H9 (cell line): ENCODE results near the gene COPS9. TPM values are rescaled to one million over a fixed set of nuclear protein-coding genes. Genes with fewer than 3 reads are reported as not detected.

Source experiments
- DNase-seq: peaks from one replicate; pipeline ENCODE4 v3.0.0-alpha.2; 2017
- H2AFZ ChIP-seq: one replicate; pipeline ENCODE4 v1.6.1; 2013; ENCODE audit warnings: mild to moderate bottlenecking, low read length, control low read depth, moderate library complexity
- H2AK5ac ChIP-seq: 2 replicates; pipeline ENCODE4 v1.6.1; 2013; ENCODE audit warnings: low read length, control low read depth, mixed read lengths; ENCODE audit not compliant: insufficient read length
- H2BK120ac ChIP-seq: one replicate; pipeline ENCODE4 v1.6.1; 2013; ENCODE audit warnings: low read depth, mild to moderate bottlenecking, low read length, control low read depth, inconsistent platforms; ENCODE audit not compliant: poor library complexity, severe bottlenecking
- H2BK12ac ChIP-seq: 2 replicates; pipeline ENCODE4 v1.6.1; 2013; ENCODE audit warnings: low read length, control low read depth, mixed read lengths, low read depth; ENCODE audit not compliant: insufficient read length
- H2BK15ac ChIP-seq: 2 replicates; pipeline ENCODE4 v1.6.1; 2013; ENCODE audit warnings: low read depth, low read length, control low read depth
- H2BK20ac ChIP-seq: one replicate; pipeline ENCODE4 v1.6.1; 2013; ENCODE audit warnings: low read depth, mild to moderate bottlenecking, low read length, control low read depth, inconsistent platforms; ENCODE audit not compliant: poor library complexity, severe bottlenecking
- H2BK5ac ChIP-seq: 2 replicates; pipeline ENCODE4 v1.6.1; 2013; ENCODE audit warnings: low read length, control low read depth, mixed read lengths; ENCODE audit not compliant: insufficient read length
- H3K14ac ChIP-seq: 2 replicates; pipeline ENCODE4 v1.6.1; 2013; ENCODE audit warnings: low read length, control low read depth; ENCODE audit not compliant: insufficient read depth
- H3K18ac ChIP-seq: 2 replicates; pipeline ENCODE4 v1.6.1; 2013; ENCODE audit warnings: low read depth, mild to moderate bottlenecking, mixed read lengths, low read length, control low read depth; ENCODE audit not compliant: insufficient read length
- H3K23ac ChIP-seq: 2 replicates; pipeline ENCODE4 v1.6.1; 2013; ENCODE audit warnings: low read length, control low read depth, mixed read lengths, low read depth; ENCODE audit not compliant: insufficient read length
- H3K23me2 ChIP-seq: 2 replicates; pipeline ENCODE4 v1.6.1; 2013; ENCODE audit warnings: low read depth, mild to moderate bottlenecking, mixed read lengths, low read length, control low read depth; ENCODE audit not compliant: insufficient read length, poor library complexity, severe bottlenecking
- H3K27ac ChIP-seq: 2 replicates; pipeline ENCODE4 v1.5.1; 2013; ENCODE audit warnings: low read length, control low read depth, mixed read lengths, low read depth; ENCODE audit not compliant: insufficient read length
- H3K27me3 ChIP-seq: 2 replicates; pipeline ENCODE4 v1.6.1; 2013; ENCODE audit warnings: low read length, control low read depth, inconsistent platforms; ENCODE audit not compliant: insufficient read depth
- H3K4ac ChIP-seq: 2 replicates; pipeline ENCODE4 v1.6.1; 2013; ENCODE audit warnings: low read depth, mild to moderate bottlenecking, control low read depth, inconsistent platforms, low read length, moderate library complexity
- H3K4me1 ChIP-seq: 2 replicates; pipeline ENCODE4 v1.6.1; 2013; ENCODE audit warnings: low read length, control low read depth, inconsistent platforms; ENCODE audit not compliant: insufficient read depth
- H3K4me2 ChIP-seq: 2 replicates; pipeline ENCODE4 v1.6.1; 2013; ENCODE audit warnings: low read length, control low read depth, mixed read lengths; ENCODE audit not compliant: insufficient read length, insufficient read depth
- H3K56ac ChIP-seq: 2 replicates; pipeline ENCODE4 v1.6.1; 2013; ENCODE audit warnings: low read depth, mild to moderate bottlenecking, mixed read lengths, low read length, control low read depth; ENCODE audit not compliant: insufficient read length
- H3K79me1 ChIP-seq: 2 replicates; pipeline ENCODE4 v1.6.1; 2013; ENCODE audit warnings: low read depth, mild to moderate bottlenecking, moderate library complexity, low read length, control low read depth, inconsistent platforms; ENCODE audit not compliant: insufficient read depth, poor library complexity, severe bottlenecking
- H3K79me2 ChIP-seq: 2 replicates; pipeline ENCODE4 v1.6.1; 2013; ENCODE audit warnings: low read length, control low read depth, inconsistent platforms; ENCODE audit not compliant: insufficient read depth
- H3K9ac ChIP-seq: 2 replicates; pipeline ENCODE4 v1.6.1; 2013; ENCODE audit warnings: low read length, control low read depth, mixed read lengths; ENCODE audit not compliant: insufficient read length; ENCODE audit errors: extremely low read depth
- H3K9me3 ChIP-seq: one replicate; pipeline ENCODE4 v1.6.1; 2013; ENCODE audit warnings: low read depth, low read length, inconsistent platforms; ENCODE audit not compliant: control insufficient read depth
- H3T11ph ChIP-seq: one replicate; pipeline ENCODE4 v1.6.1; 2013; ENCODE audit warnings: mild to moderate bottlenecking, low read length, control low read depth, inconsistent platforms
- H4K20me1 ChIP-seq: one replicate; pipeline ENCODE4 v1.6.1; 2013; ENCODE audit not compliant: control insufficient read depth, insufficient read length, insufficient read depth
- H4K5ac ChIP-seq: 2 replicates; pipeline ENCODE4 v1.6.1; 2013; ENCODE audit warnings: low read depth, mild to moderate bottlenecking, mixed read lengths, low read length, control low read depth; ENCODE audit not compliant: insufficient read length
- H4K8ac ChIP-seq: replicated peaks from 2 replicates; pipeline ENCODE4 v1.6.1; 2013; ENCODE audit warnings: low read length, control low read depth, mixed read lengths, low read depth; ENCODE audit not compliant: insufficient read length
- H4K91ac ChIP-seq: 2 replicates; pipeline ENCODE4 v1.6.1; 2013; ENCODE audit warnings: low read depth, mild to moderate bottlenecking, moderate library complexity, mixed read lengths, low read length, control low read depth; ENCODE audit not compliant: insufficient read length
- H3K27ac Mint-ChIP-seq, 3 experiments: 2 replicates in 2 of 3; 3 replicates in 1 of 3; pipeline ENCODE4 v1.8.0; 2020 to 2021; ENCODE audit warnings: mixed read lengths in 3 of 3, mild to moderate bottlenecking in 1 of 3, moderate library complexity in 1 of 3
- H3K27me3 Mint-ChIP-seq: 2 replicates; pipeline ENCODE4 v1.8.0; 2021; ENCODE audit warnings: low read depth, mild to moderate bottlenecking, moderate library complexity, mixed read lengths
- H3K36me3 Mint-ChIP-seq, 3 experiments: 2 replicates in 2 of 3; 3 replicates in 1 of 3; pipeline ENCODE4 v1.8.0; 2020 to 2021; ENCODE audit warnings: low read depth in 3 of 3, mixed read lengths in 3 of 3; ENCODE audit not compliant: insufficient read depth in 1 of 3
- H3K4me1 Mint-ChIP-seq, 2 experiments: 2 replicates each; pipeline ENCODE4 v1.8.0; 2020; ENCODE audit warnings: mixed read lengths in 2 of 2
- H3K4me3 Mint-ChIP-seq, 2 experiments: 2 replicates in 1 of 2; 3 replicates in 1 of 2; pipeline ENCODE4 v1.8.0; 2020 to 2021; ENCODE audit warnings: mild to moderate bottlenecking in 2 of 2, mixed read lengths in 2 of 2, moderate library complexity in 1 of 2
- H3K9me3 Mint-ChIP-seq, 2 experiments: 2 replicates in 1 of 2; 3 replicates in 1 of 2; pipeline ENCODE4 v1.8.0; 2020; ENCODE audit warnings: mild to moderate bottlenecking in 2 of 2, mixed read lengths in 2 of 2, moderate library complexity in 1 of 2
- CTCF ChIP-seq: fragments of 200-600 bp; sonication (generic); conservative IDR thresholded peaks from 3 replicates; pipeline ENCODE4 v1.8.0; 2021; ENCODE audit warnings: antibody characterized with exemption, mild to moderate bottlenecking
- WGBS: extraction: QIAGEN DNeasy Blood & Tissue Kit; methylation state at CpG from one replicate; pipeline ENCODE4 v1.1.7; 2013; ENCODE audit warnings: missing lambda C conversion rate, low lambda C conversion rate, mixed read lengths; ENCODE audit not compliant: insufficient read length; ENCODE audit errors: extremely low coverage; 5-methylcytosine and 5-hydroxymethylcytosine counted together
- total RNA-seq: library from RNA; stranded (reverse); gene quantifications from 2 replicates; pipeline ENCODE4 v1.2.1, GENCODE V29; 2021

Gene COPS9
- total RNA-seq, 1 experiment from 2014 or later: 142 TPM

- no peak overlapping the region for H2BK5ac ChIP-seq
- WGBS: no CpG with 5 or more reads among the region's 17 CpGs
- H3K27ac ChIP-seq: no peak overlapping the region
- TF ChIP-seq CTCF: no peak
- H4K5ac ChIP-seq: no peak overlapping the region
- no peaks in the 10 kb centered on the region for H3K79me1 ChIP-seq
- Mint-ChIP-seq H3K9me3 (peaks cover 3 to 9% of the 10 kb centered on the region in 2 experiments; a peak in 3 of 5 replicates), H3K36me3 (peaks cover 0 to 6% (median 0%) of the 10 kb centered on the region in 3 experiments; a peak in 2 of 7 replicates), H3K4me1 (no peaks in the 10 kb centered on the region; a peak in 1 of 4 replicates), H3K27me3 (peaks cover 11% of the 10 kb centered on the region), H3K4me3 (no peak overlapping the region), H3K27ac (no peak overlapping the region)
- H3K18ac ChIP-seq: no peak overlapping the region
- no peaks in the 10 kb centered on the region for H3K79me2 ChIP-seq
- H3T11ph ChIP-seq: no peak overlapping the region
- H4K91ac ChIP-seq: no peak overlapping the region
- H3K4me2 ChIP-seq: no peak overlapping the region
- no peak for DNase-seq
- H3K4ac ChIP-seq: no peak overlapping the region
- no peaks in the 10 kb centered on the region for H3K23me2 ChIP-seq
- H3K4me1 ChIP-seq: no peaks in the 10 kb centered on the region
- H2BK20ac ChIP-seq: no peak overlapping the region
- no peak overlapping the region for H3K9ac ChIP-seq
- H2AK5ac ChIP-seq: no peak overlapping the region
- H2BK15ac ChIP-seq: no peak overlapping the region
- H3K14ac ChIP-seq: no peak overlapping the region; the same call in 1 of the 2 replicates
- no peak overlapping the region for H4K8ac ChIP-seq
- H3K23ac ChIP-seq: no peak overlapping the region
- H3K9me3 ChIP-seq: no peaks in the 10 kb centered on the region
- H3K27me3 ChIP-seq: no peaks in the 10 kb centered on the region
- no peak overlapping the region for H2BK120ac ChIP-seq
- H2BK12ac ChIP-seq: no peak overlapping the region
- H4K20me1 ChIP-seq: no peaks in the 10 kb centered on the region
- H2AFZ ChIP-seq: no peak overlapping the region
- no peak overlapping the region for H3K56ac ChIP-seq
These were observed 29.2 kb downstream of the COPS9 start for GRCh38 chr2:240106765-240107476.
